B cell (primary cell): ENCODE data around the gene CIITA. TPM values are rescaled to one million over a fixed set of nuclear protein-coding genes. Genes with fewer than 3 reads are reported as not detected.

Experiments
- ATAC-seq: fragments of 200-7000 bp; cut with Tn5 transposase; one replicate; pipeline ENCODE4 v1.10.0; 2021; ENCODE audit warnings: low read depth, mild to moderate bottlenecking, moderate number of reproducible peaks, moderate library complexity
- CTCF ChIA-PET: fragments of 350-600 bp; sonication (Branson Sonifier 250); formaldehyde crosslinking; loops from one replicate; lab custom pipeline; 2021; ENCODE audit warnings: antibody characterized with exemption, inconsistent platforms; lab: Charles Lee
- POLR2A ChIA-PET: fragments of 350-600 bp; sonication (Branson Sonifier 250); formaldehyde crosslinking; loops from one replicate; lab custom pipeline; 2021; ENCODE audit warnings: antibody characterized with exemption; lab: Charles Lee
- DNase-seq: peaks from one replicate; pipeline ENCODE4 v3.0.0; 2013
- H2AFZ ChIP-seq: 2 replicates; pipeline ENCODE4 v1.6.1; 2012; ENCODE audit warnings: mild to moderate bottlenecking, low read depth, low read length; ENCODE audit not compliant: insufficient read depth, poor library complexity, severe bottlenecking
- H3K27ac ChIP-seq, 2 donors: 1 replicate in 1 of 2; 2 replicates in 1 of 2; pipeline ENCODE4 v1.5.1; 2012 to 2013; ENCODE audit warnings: low read length in 2 of 2, mild to moderate bottlenecking in 2 of 2, moderate library complexity in 1 of 2
- H3K27me3 ChIP-seq, 4 experiments: fragments of 200-600 bp in 1 of 4; sonication (generic) in 1 of 4; replicated peaks in 1 of 4; 1 replicate in 2 of 4; 2 replicates in 2 of 4; pipeline versions ENCODE4 v1.6.1 to v1.7.0; 2013 to 2016; ENCODE audit warnings: low read length in 3 of 4, mild to moderate bottlenecking in 2 of 4, mixed read lengths in 1 of 4, moderate library complexity in 1 of 4; ENCODE audit not compliant: insufficient read depth in 4 of 4, control insufficient read depth in 3 of 4; ENCODE audit errors: control extremely low read depth in 1 of 4
- H3K36me3 ChIP-seq, 2 experiments: replicated peaks in 1 of 2; 1 replicate in 1 of 2; 2 replicates in 1 of 2; pipeline versions ENCODE4 v1.6.1 to v1.7.1; 2013; ENCODE audit warnings: low read length in 1 of 2; ENCODE audit not compliant: insufficient read depth in 2 of 2, control insufficient read depth in 1 of 2; ENCODE audit errors: control extremely low read depth in 1 of 2, extremely low read depth in 1 of 2
- H3K4me1 ChIP-seq, 2 donors: fragments of 200-600 bp in 1 of 2; sonication (generic) in 1 of 2; 1 replicate in 1 of 2; 2 replicates in 1 of 2; pipeline versions ENCODE4 v1.5.1 to v1.6.1; 2013 to 2017; ENCODE audit warnings: low read length in 2 of 2; ENCODE audit not compliant: control insufficient read depth in 2 of 2, insufficient read depth in 2 of 2
- H3K4me2 ChIP-seq: replicated peaks from 2 replicates; pipeline ENCODE3; 2012; ENCODE audit warnings: mild to moderate bottlenecking, low read depth, low read length; ENCODE audit not compliant: poor library complexity, severe bottlenecking
- H3K4me3 ChIP-seq, 5 experiments: fragments of 200-600 bp in 1 of 5; sonication (generic) in 1 of 5; 1 replicate in 3 of 5; 2 replicates in 2 of 5; pipeline versions ENCODE4 v1.5.1 to v1.7.0; 2011 to 2016; ENCODE audit warnings: low read length in 4 of 5, mild to moderate bottlenecking in 4 of 5, low read depth in 2 of 5, control low read depth in 1 of 5, moderate library complexity in 1 of 5; ENCODE audit not compliant: insufficient read depth in 1 of 5; ENCODE audit errors: control extremely low read depth in 1 of 5, extremely low read depth in 1 of 5
- H3K79me2 ChIP-seq: fragments of 200-600 bp; sonication (generic); one replicate; pipeline ENCODE4 v1.6.0; 2016; ENCODE audit warnings: low read length; ENCODE audit not compliant: control insufficient read depth, insufficient read depth
- H3K9ac ChIP-seq: fragments of 200-600 bp; sonication (generic); 2 replicates; pipeline ENCODE4 v1.6.1; 2017; ENCODE audit warnings: mild to moderate bottlenecking, low read length, moderate library complexity
- H3K9me3 ChIP-seq, 3 donors: one replicate each; pipeline versions ENCODE4 v1.6.1 to v1.7.1; 2013; ENCODE audit warnings: low read length in 2 of 3; ENCODE audit not compliant: control insufficient read depth in 2 of 3, insufficient read depth in 1 of 3; ENCODE audit errors: control extremely low read depth in 1 of 3
- H4K20me1 ChIP-seq: 2 replicates; pipeline ENCODE4 v1.6.0; 2012; ENCODE audit warnings: mild to moderate bottlenecking, low read length; ENCODE audit not compliant: insufficient read depth, control insufficient read depth, poor library complexity, severe bottlenecking
- H3K27ac Mint-ChIP-seq: one replicate; pipeline ENCODE4 v1.8.0; 2021; ENCODE audit warnings: mixed read lengths
- H3K27me3 Mint-ChIP-seq: one replicate; pipeline ENCODE4 v1.8.0; 2021; ENCODE audit warnings: mixed read lengths
- H3K4me1 Mint-ChIP-seq: one replicate; pipeline ENCODE4 v1.8.0; 2021; ENCODE audit warnings: mixed read lengths
- H3K4me3 Mint-ChIP-seq: one replicate; pipeline ENCODE4 v1.8.0; 2021; ENCODE audit warnings: mixed read lengths
- H3K9me3 Mint-ChIP-seq: one replicate; pipeline ENCODE4 v1.8.0; 2022; ENCODE audit warnings: mixed read lengths; ENCODE audit not compliant: insufficient read depth
- EZH2 ChIP-seq: IDR thresholded peaks from 2 replicates; pipeline ENCODE4 v1.6.1; 2012; ENCODE audit warnings: borderline replicate concordance, low read depth, mild to moderate bottlenecking, moderate library complexity, low read length; ENCODE audit not compliant: insufficient read depth, poor library complexity, severe bottlenecking
- WGBS: methylation state at CpG from one replicate; pipeline ENCODE4 v1.1.5; 2013; ENCODE audit warnings: missing lambda C conversion rate; ENCODE audit not compliant: insufficient coverage; 5-methylcytosine and 5-hydroxymethylcytosine counted together
- intact Hi-C: fragments of 100-400 bp; cut with micrococcal nuclease; formaldehyde crosslinking; loops from one replicate; pipeline ENCODE4 v1.10.0; 2022
- polyA plus RNA-seq: library from polyadenylated mRNA; depleted of rRNA; stranded (reverse); fragments of >200 nt; gene quantifications from 2 replicates; pipeline ENCODE4 v1.2.3, GENCODE V29; 2012
- total RNA-seq, 2 donors: library from RNA; stranded (reverse); fragments of 120-200 nt in 1 of 2; gene quantifications; 1 replicate in 1 of 2; 2 replicates in 1 of 2; pipeline versions ENCODE4 v1.2.3 to v1.2.4, GENCODE V29; 2013 to 2022
- TF ChIP-seq, protein P1 (sequence below): fragments of 200-600 bp; IDR thresholded peaks from one replicate; pipeline ENCODE4 v1.8.0; 2022; ENCODE audit warnings: antibody characterized with exemption, mild to moderate bottlenecking

Gene CIITA
- total and polyA plus RNA-seq, 2 donors (not counting 1 experiment from before 2014, with no cell fraction given): 632 to 719 TPM

DNA sequence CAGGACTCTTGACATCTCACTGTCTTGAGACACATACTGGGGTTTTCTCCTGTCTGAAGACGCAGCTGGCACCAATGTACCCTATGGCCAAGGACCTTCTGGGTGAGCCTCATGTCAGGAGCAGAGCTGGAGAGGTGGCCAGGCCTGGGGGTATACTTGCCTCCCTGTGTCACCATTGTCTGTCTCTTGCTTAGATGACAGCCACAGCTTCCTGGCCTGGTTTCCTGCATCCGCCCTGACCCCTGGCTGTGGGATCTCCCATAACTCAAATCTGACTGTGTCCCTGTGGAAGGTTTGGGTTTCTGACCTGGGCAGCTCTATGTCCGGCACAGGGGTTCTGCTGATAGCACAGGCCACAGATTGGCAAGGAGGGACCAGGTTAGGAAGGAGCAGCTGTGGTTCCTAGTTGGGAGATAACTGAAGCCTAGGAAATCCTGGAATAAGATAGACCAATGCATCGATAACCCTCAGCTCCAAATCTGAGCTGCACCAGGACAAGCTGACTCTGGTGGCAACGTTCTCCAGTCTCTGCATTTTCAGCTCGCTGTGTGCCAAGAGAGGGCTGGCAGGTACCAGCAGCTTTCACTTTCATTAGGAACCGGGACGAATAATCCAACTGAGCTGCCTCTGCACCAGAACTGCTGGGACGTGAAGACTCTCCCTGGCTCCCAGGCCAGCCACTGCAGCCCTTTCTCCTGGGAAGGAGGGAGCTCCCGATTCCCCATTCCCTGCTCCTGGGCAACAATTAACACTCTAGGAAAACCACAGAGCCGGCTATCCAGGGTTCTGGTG, 60.3 kb downstream of the CIITA start:
- H3K4me1 ChIP-seq: peaks cover 47 to 65% of the 10 kb centered on the region in 2 donors
- intact Hi-C loops: no loop called here
- no peaks in the 10 kb centered on the region for H3K27me3 ChIP-seq
- CTCF ChIA-PET: interaction anchor here (0.9 to 3.2 kb wide), 7 partner anchors 16 to 427 kb away, joined by 3 to 14 read pairs (median 3); no protein-coding TSS in a partner anchor
- H3K4me2 ChIP-seq: peak overlapping the region; percentile 91
- peaks cover 84% of the 10 kb centered on the region for H4K20me1 ChIP-seq
- H3K9me3 ChIP-seq: no peaks in the 10 kb centered on the region
- peak overlapping the region; percentile 32 for H3K4me3 Mint-ChIP-seq
- no peaks in the 10 kb centered on the region for H3K27me3 Mint-ChIP-seq
- peak overlapping the region; percentile 20 to 72 for H3K27ac ChIP-seq
- H3K79me2 ChIP-seq: peaks cover 26% of the 10 kb centered on the region
- DNase-seq (peak; percentile 41), ATAC-seq (no peak)
- no peak overlapping the region for H3K4me3 ChIP-seq
- WGBS: 40% methylated on average over 9 of the region's 11 CpGs
- TF ChIP-seq, protein P1, sequence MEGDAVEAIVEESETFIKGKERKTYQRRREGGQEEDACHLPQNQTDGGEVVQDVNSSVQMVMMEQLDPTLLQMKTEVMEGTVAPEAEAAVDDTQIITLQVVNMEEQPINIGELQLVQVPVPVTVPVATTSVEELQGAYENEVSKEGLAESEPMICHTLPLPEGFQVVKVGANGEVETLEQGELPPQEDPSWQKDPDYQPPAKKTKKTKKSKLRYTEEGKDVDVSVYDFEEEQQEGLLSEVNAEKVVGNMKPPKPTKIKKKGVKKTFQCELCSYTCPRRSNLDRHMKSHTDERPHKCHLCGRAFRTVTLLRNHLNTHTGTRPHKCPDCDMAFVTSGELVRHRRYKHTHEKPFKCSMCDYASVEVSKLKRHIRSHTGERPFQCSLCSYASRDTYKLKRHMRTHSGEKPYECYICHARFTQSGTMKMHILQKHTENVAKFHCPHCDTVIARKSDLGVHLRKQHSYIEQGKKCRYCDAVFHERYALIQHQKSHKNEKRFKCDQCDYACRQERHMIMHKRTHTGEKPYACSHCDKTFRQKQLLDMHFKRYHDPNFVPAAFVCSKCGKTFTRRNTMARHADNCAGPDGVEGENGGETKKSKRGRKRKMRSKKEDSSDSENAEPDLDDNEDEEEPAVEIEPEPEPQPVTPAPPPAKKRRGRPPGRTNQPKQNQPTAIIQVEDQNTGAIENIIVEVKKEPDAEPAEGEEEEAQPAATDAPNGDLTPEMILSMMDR: no peak
- no peak for TF ChIP-seq EZH2
- POLR2A ChIA-PET: interaction anchor here (0.6 to 1.4 kb wide), 8 partner anchors 10 to 1039 kb away, joined by 3 to 4 read pairs (median 3); partner anchors contain the start of genes CIITA and SNX29
- peaks cover 79% of the 10 kb centered on the region for H3K4me1 Mint-ChIP-seq
- no peak overlapping the region for H3K9ac ChIP-seq
- H3K27ac Mint-ChIP-seq: peak overlapping the region; percentile 81
- peaks cover 0 to 46% of the 10 kb centered on the region in 2 experiments for H3K36me3 ChIP-seq
- no peaks in the 10 kb centered on the region for H3K9me3 Mint-ChIP-seq
- H2AFZ ChIP-seq: no peak overlapping the region

DNA sequence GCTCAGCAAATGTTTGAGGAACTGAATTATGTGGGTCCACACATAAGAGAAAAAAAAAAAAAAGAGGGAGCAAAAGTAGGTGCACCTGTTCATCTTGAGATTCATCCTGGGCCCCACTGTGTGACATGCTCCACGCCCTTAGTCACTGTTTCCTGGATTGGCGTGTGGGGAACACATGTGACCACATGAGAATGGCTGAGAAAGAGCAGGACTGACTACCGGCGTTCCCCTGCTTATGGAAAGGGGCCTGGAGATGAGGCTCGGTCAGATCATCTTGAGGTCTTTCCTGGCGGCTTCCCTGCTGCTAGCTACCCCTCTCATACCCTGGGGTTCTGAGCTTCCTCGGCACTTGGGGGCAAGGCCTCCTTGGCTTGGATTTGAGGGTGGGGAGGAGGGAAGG, 61.3 kb downstream of the CIITA start:
- DNase-seq (peak; percentile 48), ATAC-seq (no peak)
- WGBS: 11% methylated on average over 4 of the region's 7 CpGs
- no peaks in the 10 kb centered on the region for H3K9me3 ChIP-seq
- intact Hi-C loops: no loop called here
- CTCF ChIA-PET: interaction anchor here (0.6 to 3.2 kb wide), 5 partner anchors 20 to 428 kb away, joined by 3 to 14 read pairs (median 3); no protein-coding TSS in a partner anchor
- H3K27ac Mint-ChIP-seq: peak overlapping the region; percentile 80
- no peaks in the 10 kb centered on the region for H3K9me3 Mint-ChIP-seq
- peak overlapping the region; percentile 53 for H3K4me3 Mint-ChIP-seq
- POLR2A ChIA-PET: interaction anchor here (0.6 to 1.1 kb wide), 6 partner anchors 67 to 1038 kb away, joined by 3 to 4 read pairs (median 3); partner anchors contain the start of gene SNX29
- peaks cover 80% of the 10 kb centered on the region for H3K4me1 Mint-ChIP-seq
- peak overlapping the region; percentile 91 for H3K4me2 ChIP-seq
- peak overlapping the region; percentile 21 for H3K9ac ChIP-seq
- TF ChIP-seq, protein P1: no peak
- no peak for TF ChIP-seq EZH2
- H2AFZ ChIP-seq: no peak overlapping the region
- peaks cover 0 to 41% of the 10 kb centered on the region in 2 experiments for H3K36me3 ChIP-seq
- peaks cover 86% of the 10 kb centered on the region for H4K20me1 ChIP-seq
- peaks cover 34% of the 10 kb centered on the region for H3K79me2 ChIP-seq
- peak overlapping the region; percentile 25 to 72 for H3K27ac ChIP-seq
- no peak overlapping the region for H3K4me3 ChIP-seq
- H3K4me1 ChIP-seq: peaks cover 55 to 75% of the 10 kb centered on the region in 2 donors
- no peaks in the 10 kb centered on the region for H3K27me3 ChIP-seq
- H3K27me3 Mint-ChIP-seq: no peaks in the 10 kb centered on the region
